ENCODE measurements around the gene RGS6.

RGS6 gene

GRCh38 chr14:72600551-72601330 is 668.5 kb downstream of the RGS6 start:
- DNase-seq (ENCODE audit: low read depth in 3 of 3, low spot score in 1 of 3), result no peak

GRCh38 chr14:72603639-72604038 is 671.4 kb downstream of the RGS6 start:
- no peak for DNase-seq (ENCODE audit: low read depth in 3 of 3, low spot score in 1 of 3)

DNA sequence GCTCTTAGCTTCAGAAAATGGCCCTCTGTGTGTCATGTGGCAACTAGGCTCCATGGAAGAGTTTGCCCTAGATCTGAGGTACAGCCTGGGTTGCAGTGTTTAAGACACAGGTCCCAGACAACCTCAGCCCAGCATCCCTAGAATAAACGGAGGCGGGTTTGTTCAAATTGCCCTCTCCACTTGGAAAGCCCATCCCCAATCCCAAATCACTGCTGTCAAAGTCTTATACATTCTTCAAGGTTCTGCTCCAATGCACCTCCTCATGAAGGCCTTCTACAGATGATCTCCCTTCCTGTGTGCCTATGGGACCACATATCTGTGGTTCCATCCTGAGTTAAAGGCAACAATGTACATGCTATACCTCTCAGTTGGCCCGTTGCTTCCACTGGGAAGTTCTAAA is 671.9 kb downstream of the RGS6 start:
- no peak for DNase-seq (ENCODE audit: low read depth in 3 of 3, low spot score in 1 of 3)

- DNase-seq (ENCODE audit: low read depth in 3 of 3, low spot score in 1 of 3), result no peak
These were observed 673.1 kb downstream of the RGS6 start for GRCh38 chr14:72605096-72605920.

- no peak for DNase-seq (ENCODE audit: low read depth in 3 of 3, low spot score in 1 of 3)
These were observed 673.6 kb downstream of the RGS6 start for GRCh38 chr14:72605921-72606220.

DNA sequence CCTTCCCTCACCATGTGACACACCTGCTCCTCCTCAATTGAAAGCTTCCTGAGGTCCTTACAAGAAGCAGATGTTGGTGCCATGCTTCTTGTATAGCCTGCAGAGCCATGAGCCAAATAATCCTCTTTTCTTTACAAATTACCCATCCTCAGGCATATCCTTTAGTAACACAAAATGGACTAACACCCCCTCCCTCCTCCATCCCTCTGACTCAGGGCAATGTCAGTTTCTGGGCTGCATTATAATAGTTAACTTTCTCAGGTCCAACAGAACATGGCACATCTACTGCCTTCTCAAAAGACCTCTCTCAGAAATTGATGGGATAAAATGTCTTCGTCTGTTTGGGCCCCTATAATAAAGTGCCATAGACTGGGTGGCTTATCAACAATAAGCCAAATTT is 674.6 kb downstream of the RGS6 start:
- DNase-seq (ENCODE audit: low read depth in 3 of 3, low spot score in 1 of 3), result no peak

DNA sequence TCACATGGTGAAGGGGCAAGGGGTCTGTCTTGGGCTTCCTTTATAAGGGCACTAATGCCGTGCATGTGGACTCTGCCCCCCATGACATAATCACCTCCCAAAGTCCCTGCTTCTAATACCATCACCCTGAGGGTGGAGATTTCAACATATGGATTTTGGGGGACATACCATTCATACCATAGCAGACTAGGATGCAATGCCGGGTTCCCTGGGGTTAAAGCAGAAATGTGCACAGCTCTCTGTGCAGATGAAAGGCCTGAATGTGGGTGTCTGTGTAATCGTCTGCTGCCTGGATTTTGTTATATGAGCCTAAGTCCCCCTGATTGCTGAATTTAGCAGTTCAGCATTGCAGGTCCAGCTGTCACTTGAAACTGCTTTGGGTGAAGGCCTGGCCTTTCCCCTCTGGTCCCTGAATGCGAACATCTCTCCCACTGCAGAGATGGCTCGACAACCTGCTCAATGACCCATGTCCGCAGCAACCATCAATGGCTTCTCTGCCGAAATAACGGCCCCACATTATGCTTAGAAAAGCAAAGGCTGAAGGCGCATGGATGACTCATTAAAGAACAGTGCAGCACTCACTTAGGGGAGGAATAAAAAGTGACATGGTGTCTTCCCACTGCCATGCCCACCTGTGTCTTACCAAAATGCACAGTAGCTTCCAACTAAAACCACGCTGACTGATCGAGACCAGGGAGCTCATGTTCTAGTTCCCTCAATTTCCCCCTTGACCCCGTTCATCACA is 675.3 kb downstream of the RGS6 start:
- DNase-seq (ENCODE audit: low read depth in 3 of 3, low spot score in 1 of 3), result no peak

GRCh38 chr14:72608391-72609204 is 676.4 kb downstream of the RGS6 start:
- DNase-seq (ENCODE audit: low read depth in 3 of 3, low spot score in 1 of 3), result no peak

DNA sequence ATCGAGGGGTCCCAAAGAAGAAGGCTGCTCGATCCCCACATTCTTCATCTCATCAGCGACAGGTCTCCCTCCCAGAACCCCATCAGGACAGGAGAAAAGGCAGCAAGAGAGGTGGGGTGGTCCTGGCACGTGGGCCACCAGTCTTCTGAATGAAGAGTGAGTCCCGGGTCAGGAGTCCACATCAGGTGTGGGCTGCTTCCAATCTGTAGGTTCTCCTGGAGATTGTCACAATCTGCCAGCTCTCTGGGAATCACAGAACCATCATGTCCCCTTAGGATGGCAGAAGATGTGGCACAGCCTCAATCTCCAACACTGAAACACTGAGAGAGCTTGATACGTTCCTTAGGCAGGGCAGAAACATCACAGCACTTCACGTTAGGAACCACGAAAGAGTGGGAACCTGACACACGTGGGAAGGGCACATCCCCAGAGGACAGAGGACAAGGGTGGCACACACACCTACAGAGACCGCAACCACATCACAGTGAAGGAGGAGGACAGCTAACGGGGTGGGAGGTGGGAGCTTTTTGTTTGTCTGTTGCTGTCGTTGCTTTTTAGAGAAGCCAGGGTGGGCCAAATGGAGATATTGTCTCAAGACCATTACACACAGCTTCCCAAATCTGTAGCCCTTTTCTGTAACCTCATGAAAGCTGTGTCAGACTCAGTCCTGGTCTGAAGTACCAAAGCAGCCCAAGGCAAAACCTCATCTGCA is 677.1 kb downstream of the RGS6 start:
- no peak for DNase-seq (ENCODE audit: low read depth in 3 of 3, low spot score in 1 of 3)

GRCh38 chr14:72610096-72610830 is 678.0 kb downstream of the RGS6 start:
- no peak for DNase-seq (ENCODE audit: low read depth in 3 of 3, low spot score in 1 of 3)

- DNase-seq (ENCODE audit: low read depth in 3 of 3, low spot score in 1 of 3), result no peak
These were observed 678.6 kb downstream of the RGS6 start for GRCh38 chr14:72610831-72611200.

- DNase-seq (ENCODE audit: low read depth in 3 of 3, low spot score in 1 of 3), result no peak
These were observed 679.3 kb downstream of the RGS6 start for GRCh38 chr14:72611506-72611905.

- DNase-seq (ENCODE audit: low read depth in 3 of 3, low spot score in 1 of 3), result no peak
These were observed 679.8 kb downstream of the RGS6 start for GRCh38 chr14:72612041-72612440.

DNA sequence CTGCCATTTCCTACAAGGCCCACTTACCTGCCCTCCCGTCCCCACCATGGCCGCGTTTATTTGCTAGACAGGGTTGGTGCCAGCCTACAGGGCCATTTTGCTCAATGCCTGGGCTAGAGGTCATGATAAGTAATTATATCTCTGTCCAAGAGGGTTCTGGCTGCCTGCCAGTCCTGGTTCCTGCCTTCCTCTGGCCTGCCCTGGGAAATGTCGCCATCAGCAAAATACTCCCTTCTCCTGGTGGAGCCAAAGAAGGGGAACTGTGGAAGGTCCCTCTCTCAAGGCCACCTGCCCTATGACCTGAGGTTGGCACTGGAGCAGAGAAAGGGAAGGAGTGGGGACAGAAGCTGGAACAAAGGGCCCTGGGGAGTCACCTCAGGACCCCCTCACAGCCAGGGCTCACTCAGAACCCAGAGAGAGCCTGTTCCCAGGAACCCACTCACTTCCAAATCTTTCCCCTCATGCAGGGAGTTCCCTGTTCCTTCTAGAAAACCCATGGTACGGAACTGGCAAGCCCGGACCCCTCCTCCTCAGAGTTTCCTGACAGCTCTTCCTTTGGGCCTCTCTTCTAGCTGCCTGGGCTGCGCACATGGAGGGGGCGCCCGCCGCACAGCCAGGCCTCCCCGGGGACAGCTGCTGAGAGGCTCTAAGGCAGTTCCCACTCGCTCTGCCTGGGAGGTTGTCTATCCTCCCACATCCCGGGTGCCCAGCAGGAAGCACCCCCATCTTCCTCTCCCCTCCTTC is 681.2 kb downstream of the RGS6 start:
- no peak for DNase-seq (ENCODE audit: low read depth in 3 of 3, low spot score in 1 of 3)

GRCh38 chr14:72613975-72614319 is 681.7 kb downstream of the RGS6 start:
- no peak for DNase-seq (ENCODE audit: low read depth in 3 of 3, low spot score in 1 of 3)

GRCh38 chr14:72614365-72614764 is 682.1 kb downstream of the RGS6 start:
- DNase-seq (ENCODE audit: low read depth in 3 of 3, low spot score in 1 of 3), result no peak

DNA sequence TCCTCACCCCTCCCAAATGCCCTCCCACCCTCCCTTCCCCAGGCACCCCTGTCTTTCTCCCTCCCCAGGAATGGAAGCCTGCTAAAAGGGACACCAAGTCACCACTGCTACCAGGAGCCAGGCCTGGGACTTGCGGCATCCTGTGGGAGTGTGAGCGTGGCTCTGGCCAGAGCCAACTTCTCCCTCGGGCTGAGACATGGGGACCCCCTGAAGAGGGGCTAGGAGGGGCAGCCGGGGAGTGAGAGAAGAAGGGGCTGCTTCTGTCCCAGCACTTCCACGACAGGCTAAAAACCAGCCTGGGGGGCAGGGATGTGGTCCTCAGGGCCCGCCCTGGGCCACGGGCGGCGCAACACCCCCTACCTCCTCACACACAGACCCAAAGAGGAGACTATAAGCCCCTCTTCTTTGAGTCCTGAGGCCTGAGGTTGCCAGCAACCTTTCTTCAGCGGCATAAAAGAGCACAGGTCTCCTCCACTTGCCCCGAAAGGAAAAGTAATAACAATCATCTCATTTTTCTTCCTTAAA is 682.7 kb downstream of the RGS6 start:
- no peak for DNase-seq (ENCODE audit: low read depth in 3 of 3, low spot score in 1 of 3)

- no peak for DNase-seq (ENCODE audit: low read depth in 3 of 3, low spot score in 1 of 3)
These were observed 683.4 kb downstream of the RGS6 start for GRCh38 chr14:72615451-72616121.
